Pancreas (tissue), 10 donors: Measurements from ENCODE around the gene MEGF6. TPM values are rescaled to one million over a fixed set of nuclear protein-coding genes. Genes with fewer than 3 reads are reported as not detected.

Experiments
- ATAC-seq, 4 donors: fragments of 200-7000 bp; cut with Tn5 transposase; one replicate each; pipeline versions ENCODE4 v1.8.0 to v1.9.1; 2020; ENCODE audit warnings: mild to moderate bottlenecking in 4 of 4, moderate library complexity in 4 of 4
- DNase-seq, 6 donors: peaks; one replicate each; pipeline ENCODE4 v3.0.0-alpha.2; 2020
- FAIRE-seq: peaks from 2 replicates; lab custom pipeline; 2012; peaks lifted over from hg19 to GRCh38; lab: Jason Lieb, UNC
- H3K27ac ChIP-seq, 4 donors: fragments of 200-600 bp; sonication (generic); 1 replicate in 3 of 4; 2 replicates in 1 of 4; pipeline versions ENCODE4 v1.5.0 to v1.8.0; 2020
- H3K27me3 ChIP-seq, 4 donors: fragments of 200-600 bp; one replicate each; pipeline ENCODE4 v1.8.0; 2021
- H3K36me3 ChIP-seq, 3 donors: fragments of 200-600 bp; sonication (generic) in 1 of 3; one replicate each; pipeline versions ENCODE4 v1.5.0 to v1.8.0; 2020 to 2021
- H3K4me1 ChIP-seq, 3 donors: fragments of 200-600 bp; one replicate each; pipeline ENCODE4 v1.8.0; 2021
- H3K4me3 ChIP-seq, 4 donors: fragments of 200-600 bp; sonication (generic) in 2 of 4; one replicate each; pipeline versions ENCODE4 v1.5.0 to v1.8.0; 2020 to 2021
- H3K9me3 ChIP-seq, 4 donors: fragments of 200-600 bp; one replicate each; pipeline ENCODE4 v1.8.0; 2021
- CTCF ChIP-seq, 4 donors: fragments of 200-600 bp; sonication (generic) in 3 of 4; IDR thresholded peaks; one replicate each; pipeline versions ENCODE4 v1.5.0 to v1.8.0; 2021; ENCODE audit warnings: antibody characterized with exemption in 4 of 4
- WGBS, 2 donors: extraction: QIAGEN DNeasy Blood & Tissue Kit; methylation state at CpG; one replicate each; pipeline ENCODE4 v1.1.7; 2013; 5-methylcytosine and 5-hydroxymethylcytosine counted together
- intact Hi-C, 3 donors: fragments of 100-400 bp; cut with DNase I; formaldehyde crosslinking; loops; one replicate each; pipeline versions ENCODE4 v1.11.1 to v1.14.2; 2022
- polyA plus RNA-seq, 2 donors: library from polyadenylated mRNA; stranded (reverse); fragments of 200-250 nt; gene quantifications; one replicate each; pipeline ENCODE4 v1.2.3, GENCODE V29; 2013
- total RNA-seq, 6 donors: library from RNA; stranded (reverse); fragmentation: NEBNext Ultra II Directional in 4 of 6; extraction: Animal tissue kit (Norgen Biotek cat#: 25700) in 4 of 6; gene quantifications; one replicate each; pipeline versions ENCODE4 v1.2.1 to v1.2.4, GENCODE V29; 2021 to 2023
- donor health status: healthy with polysubstance abuse.
- donor health status: DM: no; HTN: no; CAD: no; lungs with moderate emphysema.
- donor health status: DM: no; HTN: no; CAD: no.
- donor health status: control.
- donor health status: control.
- donor health status: Bipolar disorder and iron deficiency.
- donor health status: DM: yes; HTN: yes; CAD: no.
- donor health status: DM: no; HTN: no; CAD: no.
- donor health status: DM: no; HTN: no; CAD: no.
- donor health status: DM: yes; HTN: yes; CAD: no.

Gene MEGF6
- total and polyA plus RNA-seq, 8 donors = 2.6 to 20.0 (median 8.4) TPM

- Histone ChIP-seq H3K27ac (no peak overlapping the region), H3K27me3 (no peaks in the 10 kb centered on the region), H3K9me3 (no peaks in the 10 kb centered on the region), H3K4me1 (no peaks in the 10 kb centered on the region), H3K36me3 (no peaks in the 10 kb centered on the region), H3K4me3 (no peak overlapping the region)
- DNase-seq (no peak), ATAC-seq (no peak), FAIRE-seq (no peak)
- intact Hi-C loops = no loop called here
- TF ChIP-seq CTCF (IDR thresholded peaks at IDR 0.05) = no peak
- WGBS, 2 donors = 69 to 83% methylated on average over 6 of the region's 6 CpGs
Measured at GRCh38 chr1:3571263-3571662, 40.0 kb downstream of the MEGF6 start.

GRCh38 chr1:3570066-3570986, 41.0 kb downstream of the MEGF6 start:
- no peaks in the 10 kb centered on the region for H3K4me1 ChIP-seq
- no peak overlapping the region for H3K4me3 ChIP-seq
- H3K27me3 ChIP-seq = no peaks in the 10 kb centered on the region
- H3K9me3 ChIP-seq = no peaks in the 10 kb centered on the region
- DNase-seq (no peak), FAIRE-seq (no peak), ATAC-seq (no peak)
- no peak overlapping the region for H3K27ac ChIP-seq
- intact Hi-C loops = no loop called here
- no peak for TF ChIP-seq CTCF (IDR thresholded peaks at IDR 0.05)
- H3K36me3 ChIP-seq = no peaks in the 10 kb centered on the region
- 66 to 75% methylated on average over 20 to 21 of the region's 21 CpGs for WGBS, 2 donors

- Histone ChIP-seq H3K4me1 (no peaks in the 10 kb centered on the region), H3K27me3 (no peaks in the 10 kb centered on the region), H3K9me3 (no peaks in the 10 kb centered on the region), H3K27ac (no peak overlapping the region), H3K4me3 (no peak overlapping the region), H3K36me3 (no peaks in the 10 kb centered on the region)
- no peak for DNase-seq
- no peak for TF ChIP-seq CTCF (IDR thresholded peaks at IDR 0.05)
- intact Hi-C loops = no loop called here
- ATAC-seq = no peak
- no peak for FAIRE-seq
- 79 to 81% methylated on average over 8 of the region's 8 CpGs for WGBS, 2 donors
Measured at GRCh38 chr1:3569436-3569835, 41.9 kb downstream of the MEGF6 start.

- Histone ChIP-seq H3K27ac (no peak overlapping the region), H3K9me3 (no peaks in the 10 kb centered on the region), H3K4me3 (no peak overlapping the region), H3K4me1 (no peaks in the 10 kb centered on the region), H3K36me3 (no peaks in the 10 kb centered on the region), H3K27me3 (no peaks in the 10 kb centered on the region)
- no peak for DNase-seq
- 83 to 88% methylated on average over 13 of the region's 13 CpGs for WGBS, 2 donors
- no peak for ATAC-seq
- intact Hi-C loops = no loop called here
- no peak for TF ChIP-seq CTCF (IDR thresholded peaks at IDR 0.05)
- FAIRE-seq = no peak
Measured at GRCh38 chr1:3568815-3569435, 42.4 kb downstream of the MEGF6 start.
